GM10248 (cell line): ENCODE data around the gene GRM4.

Source experiments
- CTCF ChIA-PET: fragments of 300-600 bp; sonication (Branson Sonifier 250); formaldehyde crosslinking; extraction: SDS; loops from one replicate; lab custom pipeline; 2021; ENCODE audit warnings: antibody characterized with exemption; lab: Yijun Ruan, JAX
- POLR2A ChIA-PET: fragments of 350-650 bp; sonication (Branson Sonifier 250); formaldehyde crosslinking; extraction: SDS; loops from one replicate; lab custom pipeline; 2020; ENCODE audit warnings: antibody characterized with exemption; lab: Yijun Ruan, JAX
- DNase-seq: peaks from one replicate; pipeline ENCODE4 v3.0.0; 2012; ENCODE audit errors: extremely low spot score
- CTCF ChIP-seq: IDR thresholded peaks from 2 replicates; pipeline ENCODE4 v1.5.1; 2012; ENCODE audit warnings: mild to moderate bottlenecking, low read depth; ENCODE audit errors: extremely low read depth, missing control alignments, control extremely low read depth

Gene GRM4

GRCh38 chr6:34148631-34149451, 3.0 kb upstream of the GRM4 start:
- no peak for TF ChIP-seq CTCF
- DNase-seq: peak; percentile 61
- POLR2A ChIA-PET: no interaction called here
- CTCF ChIA-PET: interaction anchor here (1.1 to 1.4 kb wide), 2 partner anchors 12 to 14 kb away, joined by 3 to 5 read pairs; no protein-coding TSS in a partner anchor

- POLR2A ChIA-PET: no interaction called here
- no peak for TF ChIP-seq CTCF
- CTCF ChIA-PET: no interaction called here
- no peak for DNase-seq
Observed at GRCh38 chr6:34147906-34148630, 2.2 kb upstream of the GRM4 start.

- no peak for DNase-seq
- ChIA-PET CTCF (no interaction called here), POLR2A (no interaction called here)
- no peak for TF ChIP-seq CTCF
Observed at GRCh38 chr6:34146801-34147592, 1.1 kb upstream of the GRM4 start.

GRCh38 chr6:34145161-34146020, 496 bp downstream of the GRM4 start:
- no peak for DNase-seq
- POLR2A ChIA-PET: no interaction called here
- TF ChIP-seq CTCF: no peak
- CTCF ChIA-PET: interaction anchor here (1.2 to 1.3 kb wide), 3 partner anchors 10 to 373 kb away, joined by 3 to 4 read pairs (median 3); no protein-coding TSS in a partner anchor

GRCh38 chr6:34144581-34145160, 1.2 kb downstream of the GRM4 start:
- ChIA-PET CTCF (interaction anchor here (1.2 to 1.3 kb wide), 3 partner anchors 10 to 373 kb away, joined by 3 to 4 read pairs (median 3); no protein-coding TSS in a partner anchor), POLR2A (no interaction called here)
- DNase-seq: no peak
- TF ChIP-seq CTCF: no peak
